Dermis blood vessel endothelial cell (primary cell): ENCODE results near the gene CAPZA1. TPM values are rescaled to one million over a fixed set of nuclear protein-coding genes. Genes with fewer than 3 reads are reported as not detected.

Experiments
- DNase-seq: peaks from one replicate; pipeline ENCODE4 v3.0.0; 2010
- total RNA-seq: library from RNA; depleted of rRNA; stranded (reverse); fragments of >200 nt; gene quantifications from 2 replicates; pipeline ENCODE4 v1.2.3, GENCODE V29; 2014

CAPZA1 gene
- total RNA-seq, 1 donor from 2014 or later = 219 TPM

- DNase-seq = no peak
These were observed 97.7 kb downstream of the CAPZA1 start for GRCh38 chr1:112717263-112717873.

- peak; percentile 77 for DNase-seq
These were observed 99.2 kb downstream of the CAPZA1 start for GRCh38 chr1:112718691-112719418.

- DNase-seq = no peak
These were observed 100.1 kb downstream of the CAPZA1 start for GRCh38 chr1:112719706-112720105.

- no peak for DNase-seq
These were observed 101.2 kb downstream of the CAPZA1 start for GRCh38 chr1:112720800-112721199.

Other genes with a start within 250 kb of the CAPZA1 start
- gene CTTNBP2NL, start 223.6 kb upstream of the CAPZA1 start, total RNA-seq = 23.8 and 28.0 TPM in 2 replicates
- 1.3 and 2.0 TPM in 2 replicates for gene WNT2B, start 110.9 kb upstream of the CAPZA1 start, total RNA-seq
- 11.4 and 18.4 TPM in 2 replicates for gene ST7L, start 691 bp upstream of the CAPZA1 start, total RNA-seq
- 62.8 and 85.2 TPM in 2 replicates for gene MOV10, start 54.8 kb downstream of the CAPZA1 start, total RNA-seq
- gene RHOC, start 87.3 kb downstream of the CAPZA1 start, total RNA-seq = 579 and 920 TPM in 2 replicates
- 0.68 and 0.74 TPM in 2 replicates for gene PPM1J, start 95.5 kb downstream of the CAPZA1 start, total RNA-seq